ENCODE results near the gene MAD1L1.

DNA sequence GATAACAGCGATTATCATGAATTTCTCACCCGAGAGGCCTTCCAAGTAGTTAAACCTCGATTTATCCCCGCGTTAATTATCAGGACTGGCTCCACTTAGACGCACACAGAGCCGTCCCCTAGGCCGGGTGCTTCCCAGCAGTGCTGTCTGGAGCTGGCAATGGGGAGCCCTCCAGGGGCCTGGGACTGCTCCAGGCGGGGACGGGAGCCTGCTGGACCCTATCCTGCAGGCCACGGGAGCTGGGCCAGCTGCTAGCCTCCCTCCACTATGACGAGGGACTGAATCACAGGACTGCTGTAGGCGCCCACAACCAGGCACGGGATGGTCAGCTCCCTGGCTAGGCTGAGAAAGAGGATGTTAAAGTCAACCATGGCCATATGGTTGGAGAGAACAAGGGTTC, 333.5 kb downstream of the MAD1L1 start:
- no peak for TF ChIP-seq ZFP30 (CRISPR knock-in tag; IDR thresholded peaks at IDR 0.05)
- no peak for TF ChIP-seq ESRRG (CRISPR knock-in tag; IDR thresholded peaks at IDR 0.05)
- no peak for TF ChIP-seq CREB5 (CRISPR knock-in tag; IDR thresholded peaks at IDR 0.05; ENCODE audit: low read depth)
- no peak for TF ChIP-seq OSR1 (CRISPR knock-in tag; IDR thresholded peaks at IDR 0.05)

All from SK-N-SH treated with all-trans-retinoic acid at 6 μM for 48 hours (cell line).